NCI-H2081 treated with DMSO at 0.1 percent for 48 hours (cell line): Measurements from ENCODE around the gene TULP4.
"Not testable (repeated sequence)": the region's sequence is repeated elsewhere in the genome, so short reads cannot be mapped to it uniquely, and the experiment has no call there.

Experiments used
- DNase-seq: peaks from one replicate; lab custom pipeline; 2025; lab: John Stamatoyannopoulos, UW

Gene TULP4

GRCh38 chr6:158391276-158391675, 79.0 kb downstream of the TULP4 start:
- no peak for DNase-seq

- not testable (repeated sequence) for DNase-seq
These were observed 79.7 kb downstream of the TULP4 start for GRCh38 chr6:158391977-158392376.

- DNase-seq = no peak
These were observed 83.9 kb downstream of the TULP4 start for GRCh38 chr6:158396136-158396535.

- DNase-seq = no peak
These were observed 85.3 kb downstream of the TULP4 start for GRCh38 chr6:158397578-158397977.

- DNase-seq = no peak
These were observed 86.2 kb downstream of the TULP4 start for GRCh38 chr6:158398252-158399024.

GRCh38 chr6:158399040-158399700, 86.9 kb downstream of the TULP4 start:
- no peak for DNase-seq

DNA sequence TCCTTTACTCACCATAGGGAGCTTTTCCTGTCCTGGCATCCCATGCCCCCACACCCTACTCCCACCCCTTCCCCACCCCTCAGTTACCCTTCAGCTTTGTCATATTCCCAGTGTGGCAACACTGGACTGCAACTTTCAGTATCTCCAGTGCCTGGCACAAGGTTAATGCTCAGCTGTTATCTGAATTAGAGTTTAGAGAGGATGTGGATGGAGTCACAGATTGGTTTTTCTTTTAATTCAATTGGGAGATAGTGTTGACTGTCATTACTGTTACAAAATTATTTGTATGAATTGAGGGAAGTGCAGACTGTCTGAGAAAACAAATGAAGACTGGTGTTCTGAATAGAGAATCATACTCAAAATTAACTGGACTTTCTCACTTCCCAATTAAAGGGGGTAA, 89.9 kb downstream of the TULP4 start:
- DNase-seq = no peak

- DNase-seq = not testable (repeated sequence)
These were observed 93.1 kb downstream of the TULP4 start for GRCh38 chr6:158405321-158405831.

- no peak for DNase-seq
These were observed 93.7 kb downstream of the TULP4 start for GRCh38 chr6:158405933-158406332.

- DNase-seq = no peak
These were observed 94.5 kb downstream of the TULP4 start for GRCh38 chr6:158406736-158407135.

GRCh38 chr6:158408013-158408412, 95.7 kb downstream of the TULP4 start:
- no peak for DNase-seq

DNA sequence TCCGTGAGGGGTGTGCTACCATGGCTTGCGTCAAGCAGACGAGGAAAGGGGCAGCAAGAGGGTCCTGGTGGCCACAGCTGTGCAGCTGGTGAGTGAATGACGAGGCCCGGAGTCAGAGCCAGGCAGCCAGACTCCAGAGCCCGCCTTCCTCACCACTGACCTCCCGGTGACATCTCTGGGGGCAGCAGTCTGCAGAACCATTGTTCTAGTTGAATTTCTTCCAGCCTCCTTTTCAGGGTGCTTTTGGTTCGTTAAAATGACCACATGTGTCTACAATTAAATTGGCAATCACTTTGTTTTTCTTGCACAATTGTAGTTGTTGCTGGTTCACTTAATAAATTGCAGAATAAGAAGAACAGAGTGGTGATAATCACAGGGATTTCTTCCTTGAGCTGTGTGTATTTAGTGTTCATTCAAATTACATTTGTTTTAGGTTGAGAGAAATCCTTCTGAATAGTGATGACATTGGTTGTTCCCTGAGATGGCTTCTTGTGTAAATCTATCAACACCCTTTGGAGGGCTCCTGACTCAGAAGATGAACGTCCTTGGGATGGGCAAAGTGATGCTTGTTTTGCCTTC, 96.4 kb downstream of the TULP4 start:
- DNase-seq = no peak

DNA sequence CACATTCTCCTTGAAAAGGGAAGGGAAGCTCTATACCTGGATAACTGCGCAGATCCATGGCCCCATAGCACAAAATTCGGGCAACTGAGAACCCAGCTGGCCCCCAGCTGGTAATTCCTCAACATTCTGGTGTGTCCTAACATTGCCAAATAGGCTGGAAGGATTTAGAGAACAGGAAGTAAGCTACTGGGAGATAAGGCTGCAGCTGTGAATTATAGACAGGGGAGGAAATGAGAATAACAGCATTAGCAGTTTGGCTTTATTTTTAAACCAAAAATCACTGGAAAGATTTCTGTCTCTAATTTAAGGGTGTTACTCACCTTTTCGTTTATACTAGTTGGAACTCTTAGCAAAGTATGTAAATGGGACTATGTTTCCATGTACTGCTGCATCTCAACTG, 97.2 kb downstream of the TULP4 start:
- DNase-seq = no peak

DNA sequence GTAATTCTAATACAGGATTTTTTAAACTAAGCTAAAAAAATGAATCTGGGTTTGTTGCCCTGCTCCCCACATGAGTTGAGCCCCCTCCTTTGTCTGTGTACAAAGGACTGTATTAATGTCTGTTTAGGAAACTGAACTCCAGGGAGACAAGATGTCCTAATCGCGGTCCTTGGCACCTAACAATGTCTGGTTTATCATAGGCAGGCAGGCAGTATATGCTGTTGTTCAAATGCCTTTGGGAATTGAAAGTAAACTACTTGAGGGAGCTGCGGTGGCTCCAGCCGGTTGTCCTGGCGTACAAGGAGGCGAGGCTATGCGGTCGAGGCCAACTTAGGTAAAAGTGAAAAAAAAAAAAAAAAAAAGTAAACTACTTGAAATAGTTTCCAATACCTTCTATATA, 98.5 kb downstream of the TULP4 start:
- no peak for DNase-seq

- DNase-seq = no peak
These were observed 99.7 kb downstream of the TULP4 start for GRCh38 chr6:158411998-158412397.

DNA sequence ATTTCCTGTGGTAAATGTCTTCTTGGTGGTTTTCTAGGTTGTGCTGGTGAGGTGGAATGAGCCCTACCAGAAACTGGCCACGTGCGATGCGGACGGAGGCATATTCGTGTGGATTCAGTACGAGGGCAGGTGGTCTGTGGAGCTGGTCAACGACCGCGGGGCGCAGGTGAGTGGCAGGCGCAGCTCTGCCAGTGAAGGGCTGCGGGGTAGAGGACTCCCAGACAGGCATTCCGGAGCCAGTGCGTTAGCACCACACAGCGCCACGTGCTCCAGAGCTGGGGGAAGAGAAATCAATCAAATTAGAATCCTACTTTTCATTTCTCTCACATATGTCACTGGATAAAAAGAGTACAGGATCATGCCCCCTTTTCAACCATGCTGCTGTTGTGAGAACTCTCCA, 100.8 kb downstream of the TULP4 start:
- no peak for DNase-seq

DNA sequence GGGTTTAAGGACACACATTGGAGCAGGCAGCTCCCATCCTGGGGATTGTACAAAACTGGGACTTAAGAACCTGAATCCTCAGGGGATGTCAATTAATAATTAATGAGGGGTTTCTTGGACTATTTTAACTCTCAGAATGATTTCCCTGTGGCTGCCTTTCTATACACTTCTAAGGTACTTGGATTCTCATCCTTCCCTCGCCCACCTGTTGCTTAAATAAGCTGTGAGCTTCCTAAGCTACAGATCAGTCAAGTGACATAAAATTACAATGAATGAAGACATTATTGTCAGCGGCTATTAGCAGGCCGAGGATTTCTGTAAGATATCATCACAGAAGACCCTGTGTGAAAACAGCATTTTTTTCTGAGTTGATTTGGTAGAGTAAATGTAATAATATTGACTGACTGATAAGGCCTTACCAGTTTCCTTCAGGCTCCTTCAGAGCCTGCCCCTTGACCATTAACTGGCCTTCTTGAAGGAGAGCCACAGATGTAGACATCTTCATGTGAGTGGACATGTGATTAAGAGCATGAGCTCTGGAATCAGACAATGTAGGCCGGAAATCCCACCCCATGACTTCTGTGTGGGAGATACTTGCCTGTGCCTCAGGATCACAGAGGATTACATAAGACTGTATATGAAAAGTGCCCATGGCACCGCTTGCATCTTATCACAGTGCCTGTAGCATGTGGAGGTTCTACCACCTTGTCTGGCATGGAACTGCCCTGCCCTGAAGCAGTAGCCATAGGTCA, 101.7 kb downstream of the TULP4 start:
- DNase-seq = no peak

GRCh38 chr6:158414851-158415262, 102.6 kb downstream of the TULP4 start:
- DNase-seq = no peak

- no peak for DNase-seq
These were observed 103.4 kb downstream of the TULP4 start for GRCh38 chr6:158415666-158416065.

DNA sequence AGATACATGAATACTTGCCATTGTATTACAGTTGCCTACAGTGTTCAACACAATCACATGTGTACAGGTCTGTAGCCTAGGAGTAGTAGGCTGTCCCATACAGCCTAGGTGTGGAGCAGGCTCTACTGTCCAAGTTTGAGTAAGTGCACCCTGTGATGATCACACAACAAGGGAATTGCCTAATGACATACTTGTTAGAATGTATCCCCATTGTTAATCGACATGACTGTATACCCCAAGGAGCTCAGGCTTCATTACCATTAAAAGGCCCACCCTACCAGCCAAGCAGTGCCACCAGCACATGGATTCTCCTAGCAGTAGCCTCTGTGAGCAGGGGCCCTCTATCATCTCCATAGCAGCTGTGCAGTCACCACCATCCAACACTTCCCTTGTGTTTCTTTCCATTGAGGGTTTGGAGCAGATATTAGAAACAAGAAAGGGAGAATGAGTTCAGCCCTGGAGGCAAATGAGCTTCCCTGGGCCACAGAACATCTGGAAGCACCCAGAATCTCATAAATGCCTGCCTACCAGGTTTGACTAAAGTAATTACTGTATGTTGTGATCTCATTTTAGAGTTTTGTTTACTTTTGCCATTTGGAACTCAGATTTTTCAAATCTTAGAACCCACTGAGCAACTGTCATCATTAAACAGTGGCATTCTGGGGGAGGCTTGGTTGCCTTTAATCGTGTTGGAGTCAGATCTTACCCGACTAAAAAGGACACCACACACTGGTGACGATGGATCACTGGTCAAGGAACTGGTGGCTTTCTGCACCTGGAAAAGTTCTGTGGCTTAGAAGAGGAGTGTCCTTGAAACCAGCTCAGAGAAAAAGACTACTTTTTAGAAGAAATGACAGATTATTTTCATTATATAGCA, 104.9 kb downstream of the TULP4 start:
- no peak for DNase-seq

DNA sequence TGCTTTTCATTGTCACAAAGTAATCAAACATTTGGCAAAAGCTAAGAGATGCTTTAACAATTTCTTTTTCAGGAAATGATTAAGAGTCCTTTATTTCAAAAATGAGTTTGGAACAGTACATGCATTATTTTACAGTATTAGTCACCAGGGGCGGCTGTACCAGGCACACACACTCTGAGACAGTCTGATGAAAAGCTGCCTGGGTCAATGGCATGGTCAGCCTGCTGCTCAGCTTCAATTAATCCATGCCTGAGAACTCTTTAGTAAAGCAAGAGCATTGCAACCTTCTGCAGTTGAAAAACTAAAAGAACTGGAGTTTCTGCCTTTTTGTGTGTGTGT, 105.5 kb downstream of the TULP4 start:
- no peak for DNase-seq

- no peak for DNase-seq
These were observed 106.2 kb downstream of the TULP4 start for GRCh38 chr6:158418501-158418900.
